Right lobe of liver (tissue), 6 donors: ENCODE results near the gene ALDH3A2. TPM values are rescaled to one million over a fixed set of nuclear protein-coding genes. Genes with fewer than 3 reads are reported as not detected.

Source experiments
- ATAC-seq, 4 donors: fragments of 200-7000 bp; cut with Tn5 transposase; one replicate each; pipeline ENCODE4 v1.9.1; 2020; ENCODE audit warnings: mild to moderate bottlenecking in 4 of 4, moderate library complexity in 4 of 4
- DNase-seq, 3 donors: peaks; one replicate each; pipeline ENCODE4 v3.0.0-alpha.2; 2020
- H3K27ac ChIP-seq, 3 donors: fragments of 200-600 bp; one replicate each; pipeline ENCODE4 v1.8.0; 2022
- H3K27me3 ChIP-seq, 2 donors: fragments of 200-600 bp; one replicate each; pipeline ENCODE4 v1.8.0; 2022
- H3K36me3 ChIP-seq, 4 donors: fragments of 200-600 bp; sonication (generic) in 1 of 4; one replicate each; pipeline versions ENCODE4 v1.5.1 to v1.8.0; 2017 to 2022; ENCODE audit warnings: control low read depth in 1 of 4
- H3K4me1 ChIP-seq, 4 donors: fragments of 200-600 bp; sonication (generic) in 1 of 4; one replicate each; pipeline versions ENCODE4 v1.5.1 to v1.8.0; 2017 to 2022; ENCODE audit warnings: control low read depth in 1 of 4
- H3K4me3 ChIP-seq, 3 donors: fragments of 200-600 bp; one replicate each; pipeline ENCODE4 v1.8.0; 2022
- H3K9me3 ChIP-seq, 4 donors: fragments of 200-600 bp; sonication (generic) in 1 of 4; one replicate each; pipeline versions ENCODE4 v1.5.1 to v1.8.0; 2017 to 2022; ENCODE audit warnings: control low read depth in 1 of 4
- POLR2A ChIP-seq: fragments of 450-650 bp; IDR thresholded peaks from one replicate; pipeline ENCODE4 v1.6.1; 2017; ENCODE audit warnings: antibody characterized with exemption, mild to moderate bottlenecking
- WGBS: methylation state at CpG from one replicate; pipeline ENCODE4 v1.1.6; 2018; ENCODE audit warnings: low coverage, low lambda C conversion rate; ENCODE audit not compliant: insufficient coverage; ENCODE audit errors: missing lambda C conversion rate; 5-methylcytosine and 5-hydroxymethylcytosine counted together
- intact Hi-C, 2 donors: fragments of 100-400 bp; cut with DNase I; formaldehyde crosslinking; loops; one replicate each; pipeline versions ENCODE4 v1.11.2 to v1.14.1; 2022
- long read RNA-seq: library from polyadenylated mRNA; unstranded; transcript quantifications from one replicate; pipeline ENCODE4 v2.0.0, GENCODE V29; 2019
- total RNA-seq, 6 experiments: library from RNA; depleted of rRNA in 2 of 6; stranded (reverse); fragments of >200 nt in 2 of 6; fragmentation: NEBNext Ultra II Directional in 3 of 6; extraction: Animal tissue kit (Norgen Biotek cat#: 25700) in 3 of 6; gene quantifications; one replicate each; pipeline versions ENCODE4 v1.1.0 to v1.2.4, GENCODE V29; 2016 to 2023
- TF ChIP-seq, protein P1 (sequence below), 4 donors: fragments of 200-600 bp in 3 of 4; fragments of 450-650 bp in 1 of 4; IDR thresholded peaks; one replicate each; pipeline versions ENCODE4 v1.5.1 to v1.8.0; 2016 to 2022; ENCODE audit warnings: antibody characterized with exemption in 4 of 4, mild to moderate bottlenecking in 2 of 4
- donor health status: DM: no; HTN: yes; CAD: no.
- donor health status: DM: no; HTN: no; CAD: no.
- donor health status: DM: no; HTN: no; CAD: no.
- donor health status: DM: no; HTN: yes; CAD: no.
- donor health status: DM: no; HTN: yes; CAD: no.

ALDH3A2 gene
- total RNA-seq, result 100 to 1,000 TPM; 102 to 264 (median 182) TPM
- long read RNA-seq, transcript ALDH3A2-201 (10 exons, 3,928 nt), result major isoform, 44 of 85 reads
- long read RNA-seq, transcript ALDH3A2-202 (11 exons, 3,828 nt), result minor isoform, 6 of 85 reads
- long read RNA-seq, transcript ALDH3A2-210 (1 exons, 3,512 nt), result minor isoform, 20 of 85 reads
- long read RNA-seq, partial matches to known transcripts, result 9 of 85 reads
- long read RNA-seq, other reads (novel, unspliced or antisense), result 3 of 85 reads

DNA sequence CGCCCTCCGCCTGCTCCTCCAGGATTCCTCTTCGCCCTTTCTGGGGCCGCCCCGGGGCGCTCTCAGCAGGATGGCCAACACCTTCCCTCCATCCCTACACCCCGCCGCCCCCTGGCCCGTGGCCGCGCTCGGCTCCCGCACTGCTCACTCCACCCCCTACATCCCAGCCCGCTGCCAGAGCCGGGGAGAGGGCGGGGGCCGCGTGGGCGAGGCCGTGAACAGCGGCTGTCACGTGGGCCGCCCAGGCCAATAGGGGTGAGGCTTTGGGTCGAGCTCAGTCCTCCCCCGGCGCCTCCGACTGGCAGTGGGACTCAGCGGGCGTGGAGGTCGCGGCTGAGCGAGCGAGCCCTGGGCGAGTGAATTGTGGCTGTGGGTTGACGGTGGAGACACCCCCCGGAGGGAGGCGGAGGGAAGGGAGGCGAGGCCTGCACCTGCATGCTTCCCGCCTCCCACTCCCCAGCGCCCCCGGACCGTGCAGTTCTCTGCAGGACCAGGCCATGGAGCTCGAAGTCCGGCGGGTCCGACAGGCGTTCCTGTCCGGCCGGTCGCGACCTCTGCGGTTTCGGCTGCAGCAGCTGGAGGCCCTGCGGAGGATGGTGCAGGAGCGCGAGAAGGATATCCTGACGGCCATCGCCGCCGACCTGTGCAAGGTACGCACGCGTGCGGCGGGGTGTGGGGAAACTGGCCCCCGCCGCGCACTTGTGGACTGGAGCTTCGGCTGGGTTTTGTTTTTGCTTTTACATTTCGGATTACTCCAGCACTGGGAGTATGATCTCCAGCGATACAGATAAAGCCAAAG is at the start of gene ALDH3A2:
TSS of gene ALDH3A2 (plus strand) at position 277 of the 799 bp plus-strand sequence. CDS start at position 498, 221 bp downstream.
- WGBS, result 0% methylated on average over 4 of the region's 71 CpGs
- peak; percentile 81 to 93 (median 85) for ATAC-seq
- intact Hi-C loops, result loop anchor here in 1 of 2 donors (10.0 kb wide), 1 partner anchor 94 kb away; no protein-coding TSS in a partner anchor
- H3K27me3 ChIP-seq, result no peaks in the 10 kb centered on the region
- peak within 1 kb of the TSS; percentile 90 to 97 (median 96) for H3K27ac ChIP-seq
- H3K4me1 ChIP-seq, result peaks cover 0 to 46% (median 17%) of the 10 kb centered on the region in 4 donors
- H3K9me3 ChIP-seq, result no peaks in the 10 kb centered on the region
- H3K4me3 ChIP-seq, result peak within 1 kb of the TSS; percentile 59 to 76 (median 68)
- peaks cover 0 to 5% (median 2%) of the 10 kb centered on the region in 4 donors for H3K36me3 ChIP-seq
- TF ChIP-seq POLR2A, result peak; percentile 95
- TF ChIP-seq, protein P1, sequence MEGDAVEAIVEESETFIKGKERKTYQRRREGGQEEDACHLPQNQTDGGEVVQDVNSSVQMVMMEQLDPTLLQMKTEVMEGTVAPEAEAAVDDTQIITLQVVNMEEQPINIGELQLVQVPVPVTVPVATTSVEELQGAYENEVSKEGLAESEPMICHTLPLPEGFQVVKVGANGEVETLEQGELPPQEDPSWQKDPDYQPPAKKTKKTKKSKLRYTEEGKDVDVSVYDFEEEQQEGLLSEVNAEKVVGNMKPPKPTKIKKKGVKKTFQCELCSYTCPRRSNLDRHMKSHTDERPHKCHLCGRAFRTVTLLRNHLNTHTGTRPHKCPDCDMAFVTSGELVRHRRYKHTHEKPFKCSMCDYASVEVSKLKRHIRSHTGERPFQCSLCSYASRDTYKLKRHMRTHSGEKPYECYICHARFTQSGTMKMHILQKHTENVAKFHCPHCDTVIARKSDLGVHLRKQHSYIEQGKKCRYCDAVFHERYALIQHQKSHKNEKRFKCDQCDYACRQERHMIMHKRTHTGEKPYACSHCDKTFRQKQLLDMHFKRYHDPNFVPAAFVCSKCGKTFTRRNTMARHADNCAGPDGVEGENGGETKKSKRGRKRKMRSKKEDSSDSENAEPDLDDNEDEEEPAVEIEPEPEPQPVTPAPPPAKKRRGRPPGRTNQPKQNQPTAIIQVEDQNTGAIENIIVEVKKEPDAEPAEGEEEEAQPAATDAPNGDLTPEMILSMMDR (IDR thresholded peaks at IDR 0.05), result peak in 3 of 4 donors; percentile 5 to 40 (median 23)
- peak; percentile 99 for DNase-seq

DNA sequence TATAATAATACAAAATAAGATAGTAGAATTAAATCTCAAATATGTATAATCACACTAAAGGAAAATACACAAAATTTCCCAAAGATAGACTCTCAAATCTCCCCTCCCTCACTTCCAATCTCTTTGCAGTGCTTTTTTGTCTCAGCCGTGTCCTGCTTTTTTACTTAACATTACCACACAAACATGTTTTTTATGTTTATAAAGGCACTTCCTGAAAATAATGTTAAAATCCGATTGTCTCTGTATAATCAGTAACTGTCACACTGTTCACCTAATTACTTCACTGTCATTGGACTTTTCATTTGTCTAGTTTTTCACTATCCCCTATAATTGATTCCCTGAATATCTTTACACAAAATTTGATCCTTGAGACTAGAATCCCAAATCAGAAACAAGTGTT is 38.2 kb upstream of the ALDH3A2 start:
- DNase-seq (no peak), ATAC-seq (no peak)
- H3K4me1 ChIP-seq, result no peaks in the 10 kb centered on the region
- WGBS, result 22% methylated on average over 2 of the region's 2 CpGs
- no peaks in the 10 kb centered on the region for H3K27me3 ChIP-seq
- H3K36me3 ChIP-seq, result peaks cover 0 to 3% (median 0%) of the 10 kb centered on the region in 4 donors
- intact Hi-C loops, result no loop called here
- no peaks in the 10 kb centered on the region for H3K9me3 ChIP-seq
- TF ChIP-seq POLR2A, result no peak
- TF ChIP-seq, protein P1 (IDR thresholded peaks at IDR 0.05), result no peak
- no peak overlapping the region for H3K4me3 ChIP-seq
- no peak overlapping the region for H3K27ac ChIP-seq

DNA sequence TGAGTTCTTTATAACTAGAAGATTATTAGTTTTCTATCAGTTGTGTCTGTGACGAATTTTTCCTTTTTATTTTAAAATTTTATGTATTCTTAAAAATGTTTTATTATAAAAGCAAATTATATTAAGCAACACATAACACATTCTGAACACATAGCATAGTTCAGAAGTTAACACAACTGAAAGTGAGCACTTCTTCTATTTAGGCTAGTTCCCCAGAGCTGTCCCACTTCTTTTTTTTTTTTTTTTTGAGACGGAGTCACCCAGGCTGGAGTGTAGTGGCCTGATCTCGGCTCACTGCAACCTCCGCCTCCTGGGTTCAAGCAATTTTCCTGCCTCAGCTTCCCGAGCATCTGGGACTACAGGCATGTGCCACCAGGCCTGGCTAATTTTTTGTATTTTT is 37.7 kb upstream of the ALDH3A2 start:
- ATAC-seq, result peak in 2 of 4 donors; percentile 46 to 61
- no peak for TF ChIP-seq POLR2A
- TF ChIP-seq, protein P1 (IDR thresholded peaks at IDR 0.05), result no peak
- intact Hi-C loops, result no loop called here
- Histone ChIP-seq H3K4me3 (no peak overlapping the region), H3K27me3 (no peaks in the 10 kb centered on the region), H3K9me3 (no peaks in the 10 kb centered on the region), H3K36me3 (peaks cover 0 to 5% (median 0%) of the 10 kb centered on the region in 4 donors), H3K27ac (no peak overlapping the region), H3K4me1 (no peaks in the 10 kb centered on the region)
- no peak for DNase-seq
- 87% methylated on average over 5 of the region's 5 CpGs for WGBS

DNA sequence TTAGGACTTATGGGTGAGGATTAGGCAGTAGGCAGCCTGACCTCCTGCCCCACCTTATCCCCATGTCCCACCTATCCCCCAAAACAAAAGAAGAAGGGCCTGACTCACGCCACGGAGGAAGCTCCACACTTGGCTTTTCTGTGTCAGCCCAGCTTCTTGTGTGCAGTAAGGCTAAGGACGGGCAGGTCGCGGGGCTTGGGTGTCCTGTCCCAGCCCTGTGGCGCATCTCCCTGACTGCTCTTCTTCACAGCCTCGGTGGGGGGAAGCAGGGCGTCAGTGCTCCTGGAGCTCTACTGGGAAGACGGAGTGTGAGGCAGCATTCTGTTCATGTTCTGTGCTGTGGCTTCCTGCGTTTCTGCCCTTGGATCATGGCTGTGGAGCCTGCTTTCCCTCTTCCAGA is 34.6 kb upstream of the ALDH3A2 start:
- no peak for ATAC-seq
- peaks cover 0 to 5% (median 0%) of the 10 kb centered on the region in 4 donors for H3K36me3 ChIP-seq
- no peaks in the 10 kb centered on the region for H3K27me3 ChIP-seq
- H3K9me3 ChIP-seq, result peaks cover 0 to 10% (median 4%) of the 10 kb centered on the region in 4 donors
- WGBS, result 84% methylated on average over 3 of the region's 10 CpGs
- no peak overlapping the region for H3K27ac ChIP-seq
- TF ChIP-seq, protein P1 (IDR thresholded peaks at IDR 0.05), result no peak
- TF ChIP-seq POLR2A, result no peak
- no peaks in the 10 kb centered on the region for H3K4me1 ChIP-seq
- no peak overlapping the region for H3K4me3 ChIP-seq
- DNase-seq, result no peak
- intact Hi-C loops, result no loop called here
